ENCODE results near the gene SLC16A4.
"Not testable (repeated sequence)": the region's sequence is repeated elsewhere in the genome, so short reads cannot be mapped to it uniquely, and the experiment has no call there.

SLC16A4 gene

GRCh38 chr1:110425612-110426152 lies 34.9 kb upstream of the SLC16A4 start:
- FAIRE-seq (no peak), DNase-seq (ENCODE audit: insufficient read length) (no peak)
- TF ChIP-seq POLR2A (IDR thresholded peaks at IDR 0.05; ENCODE audit: low read depth, low read length) (no peak), POLR2AphosphoS5 (IDR thresholded peaks at IDR 0.05; ENCODE audit: low read depth, low read length) (no peak), TAF1 (IDR thresholded peaks at IDR 0.05; ENCODE audit: borderline replicate concordance, low read depth, low read length) (no peak)

GRCh38 chr1:110424699-110425611 lies 34.1 kb upstream of the SLC16A4 start:
- no peak for FAIRE-seq
- TF ChIP-seq POLR2A (IDR thresholded peaks at IDR 0.05; ENCODE audit: low read depth, low read length) (no peak), TAF1 (IDR thresholded peaks at IDR 0.05; ENCODE audit: borderline replicate concordance, low read depth, low read length) (no peak)
- DNase-seq (ENCODE audit: insufficient read length) = no peak

GRCh38 chr1:110420874-110421793 lies 30.3 kb upstream of the SLC16A4 start:
- TF ChIP-seq TAF1 (IDR thresholded peaks at IDR 0.05; ENCODE audit: borderline replicate concordance, low read depth, low read length) (no peak), POLR2A (IDR thresholded peaks at IDR 0.05; ENCODE audit: low read depth, low read length) (no peak), POLR2AphosphoS5 (IDR thresholded peaks at IDR 0.05; ENCODE audit: low read depth, low read length) (no peak)
- DNase-seq (ENCODE audit: insufficient read length) (no peak), FAIRE-seq (no peak)

- FAIRE-seq = no peak
- TF ChIP-seq POLR2AphosphoS5 (IDR thresholded peaks at IDR 0.05; ENCODE audit: low read depth, low read length) (no peak), POLR2A (IDR thresholded peaks at IDR 0.05; ENCODE audit: low read depth, low read length) (no peak), TAF1 (IDR thresholded peaks at IDR 0.05; ENCODE audit: borderline replicate concordance, low read depth, low read length) (no peak)
- DNase-seq (ENCODE audit: insufficient read length) = no peak
These were observed 29.3 kb upstream of the SLC16A4 start for GRCh38 chr1:110420023-110420662.

- TF ChIP-seq POLR2AphosphoS5 (IDR thresholded peaks at IDR 0.05; ENCODE audit: low read depth, low read length) (no peak), POLR2A (IDR thresholded peaks at IDR 0.05; ENCODE audit: low read depth, low read length) (no peak), TAF1 (IDR thresholded peaks at IDR 0.05; ENCODE audit: borderline replicate concordance, low read depth, low read length) (no peak)
- no peak for FAIRE-seq
These were observed 27.9 kb upstream of the SLC16A4 start for GRCh38 chr1:110418729-110419128.

GRCh38 chr1:110413045-110413444 lies 22.2 kb upstream of the SLC16A4 start:
- FAIRE-seq = not testable (repeated sequence)

More at GRCh38 chr1:110418729-110419128, 27.9 kb upstream of the SLC16A4 start:
- no peak for DNase-seq (ENCODE audit: insufficient read length)

GRCh38 chr1:110412576-110412975 lies 21.8 kb upstream of the SLC16A4 start:
- FAIRE-seq = no peak
- TF ChIP-seq TAF1 (IDR thresholded peaks at IDR 0.05; ENCODE audit: borderline replicate concordance, low read depth, low read length) (no peak), POLR2A (IDR thresholded peaks at IDR 0.05; ENCODE audit: low read depth, low read length) (no peak), POLR2AphosphoS5 (IDR thresholded peaks at IDR 0.05; ENCODE audit: low read depth, low read length) (no peak)

More at GRCh38 chr1:110413045-110413444, 22.2 kb upstream of the SLC16A4 start:
- not testable (repeated sequence) for DNase-seq (ENCODE audit: insufficient read length)

GRCh38 chr1:110411173-110411735 lies 20.4 kb upstream of the SLC16A4 start:
- DNase-seq (ENCODE audit: insufficient read length) (no peak), FAIRE-seq (no peak)
- TF ChIP-seq TAF1 (IDR thresholded peaks at IDR 0.05; ENCODE audit: borderline replicate concordance, low read depth, low read length) (no peak), POLR2A (IDR thresholded peaks at IDR 0.05; ENCODE audit: low read depth, low read length) (no peak), POLR2AphosphoS5 (IDR thresholded peaks at IDR 0.05; ENCODE audit: low read depth, low read length) (no peak)

More at GRCh38 chr1:110412576-110412975, 21.8 kb upstream of the SLC16A4 start:
- peak; percentile 38 for DNase-seq (ENCODE audit: insufficient read length)

GRCh38 chr1:110409316-110409715 lies 18.5 kb upstream of the SLC16A4 start:
- no peak for DNase-seq (ENCODE audit: insufficient read length)
- TF ChIP-seq TAF1 (IDR thresholded peaks at IDR 0.05; ENCODE audit: borderline replicate concordance, low read depth, low read length) (no peak), POLR2A (IDR thresholded peaks at IDR 0.05; ENCODE audit: low read depth, low read length) (no peak), POLR2AphosphoS5 (IDR thresholded peaks at IDR 0.05; ENCODE audit: low read depth, low read length) (no peak)
- no peak for FAIRE-seq

- FAIRE-seq (no peak), DNase-seq (ENCODE audit: insufficient read length) (no peak)
- no peak for TF ChIP-seq TAF1 (IDR thresholded peaks at IDR 0.05; ENCODE audit: borderline replicate concordance, low read depth, low read length)
These were observed 17.7 kb upstream of the SLC16A4 start for GRCh38 chr1:110408488-110408887.

All from GM12892 (cell line).